Skeletal muscle satellite cell (primary cell): ENCODE data around the gene SIPA1L3.

Source experiments
- H3K27me3 ChIP-seq: 2 replicates; pipeline ENCODE4 v1.7.0; 2013; ENCODE audit warnings: low read length; ENCODE audit not compliant: control insufficient read depth, insufficient read depth
- H3K36me3 ChIP-seq: 2 replicates; pipeline ENCODE4 v1.7.0; 2013; ENCODE audit warnings: mild to moderate bottlenecking, control low read depth, low read length; ENCODE audit not compliant: insufficient read depth
- H3K4me1 ChIP-seq: 2 replicates; pipeline ENCODE4 v1.7.0; 2013; ENCODE audit warnings: low read length; ENCODE audit not compliant: control insufficient read depth, insufficient read depth
- H3K4me2 ChIP-seq: 2 replicates; pipeline ENCODE4 v1.7.0; 2013; ENCODE audit warnings: mild to moderate bottlenecking, low read length
- H3K4me3 ChIP-seq: 2 replicates; pipeline ENCODE4 v1.7.0; 2013; ENCODE audit warnings: low read length
- H3K9ac ChIP-seq: 2 replicates; pipeline ENCODE4 v1.7.0; 2013; ENCODE audit warnings: mild to moderate bottlenecking, low read depth, low read length, moderate library complexity
- H3K9me3 ChIP-seq: replicated peaks from 2 replicates; pipeline ENCODE4 v1.7.0; 2013; ENCODE audit warnings: mild to moderate bottlenecking, control low read depth, low read length

Gene SIPA1L3

GRCh38 chr19:37981785-37982475 lies 74.9 kb downstream of the SIPA1L3 start:
- H3K4me1 ChIP-seq, result peaks cover 23% of the 10 kb centered on the region
- H3K9me3 ChIP-seq, result no peaks in the 10 kb centered on the region
- H3K4me3 ChIP-seq, result no peak overlapping the region
- no peak overlapping the region for H3K4me2 ChIP-seq
- no peaks in the 10 kb centered on the region for H3K36me3 ChIP-seq
- no peak overlapping the region for H3K9ac ChIP-seq
- H3K27me3 ChIP-seq, result no peaks in the 10 kb centered on the region

GRCh38 chr19:37982655-37983054 lies 75.6 kb downstream of the SIPA1L3 start:
- Histone ChIP-seq H3K4me1 (peaks cover 21% of the 10 kb centered on the region), H3K9me3 (no peaks in the 10 kb centered on the region), H3K27me3 (no peaks in the 10 kb centered on the region), H3K36me3 (no peaks in the 10 kb centered on the region), H3K4me2 (no peak overlapping the region), H3K4me3 (no peak overlapping the region), H3K9ac (no peak overlapping the region)

GRCh38 chr19:37983153-37983552 lies 76.1 kb downstream of the SIPA1L3 start:
- Histone ChIP-seq H3K4me2 (no peak overlapping the region), H3K4me1 (peaks cover 17% of the 10 kb centered on the region), H3K36me3 (no peaks in the 10 kb centered on the region), H3K9ac (no peak overlapping the region), H3K4me3 (no peak overlapping the region), H3K9me3 (no peaks in the 10 kb centered on the region), H3K27me3 (no peaks in the 10 kb centered on the region)

- Histone ChIP-seq H3K36me3 (no peaks in the 10 kb centered on the region), H3K4me1 (peaks cover 14% of the 10 kb centered on the region), H3K9me3 (no peaks in the 10 kb centered on the region)
Measured at GRCh38 chr19:37983916-37984315, 76.9 kb downstream of the SIPA1L3 start.

DNA sequence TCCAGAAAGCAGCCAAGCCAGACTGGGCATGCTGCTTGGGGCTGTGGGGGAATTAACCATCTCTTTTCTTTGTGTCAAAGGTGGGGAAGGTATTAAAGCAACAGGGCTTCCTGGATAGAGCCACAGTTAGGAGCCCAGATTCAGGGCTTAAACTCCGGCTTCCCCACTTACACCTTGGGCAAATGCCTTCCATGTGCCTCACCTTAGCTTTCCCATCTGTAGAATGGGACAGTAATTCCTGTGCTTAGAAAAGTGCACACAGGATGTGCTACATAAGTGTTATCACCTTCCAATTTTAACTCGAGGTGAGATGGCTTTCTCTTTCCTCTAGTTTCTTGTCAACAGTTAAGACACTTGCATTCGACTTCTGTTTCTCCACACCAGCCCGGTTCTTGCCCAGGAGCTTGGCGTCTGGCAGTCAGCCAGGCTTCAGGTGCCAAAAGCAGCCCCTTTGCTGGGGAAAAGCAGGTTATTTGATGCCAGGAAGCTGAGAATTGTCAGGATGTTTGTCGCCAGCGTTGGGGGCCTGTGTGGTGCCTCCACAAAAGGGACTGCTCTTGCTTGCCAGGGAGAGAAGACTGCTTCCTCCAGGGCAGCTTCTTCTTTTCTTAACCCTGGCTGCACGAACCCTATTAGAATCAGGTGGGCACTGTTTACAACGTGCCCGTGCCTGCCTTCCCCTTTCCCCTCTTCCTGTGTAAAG lies 79.2 kb downstream of the SIPA1L3 start:
- Histone ChIP-seq H3K4me2 (no peak overlapping the region), H3K27me3 (no peaks in the 10 kb centered on the region), H3K4me3 (no peak overlapping the region), H3K36me3 (no peaks in the 10 kb centered on the region), H3K9ac (no peak overlapping the region), H3K4me1 (peaks cover 6% of the 10 kb centered on the region), H3K9me3 (no peaks in the 10 kb centered on the region)

More at GRCh38 chr19:37983916-37984315, 76.9 kb downstream of the SIPA1L3 start:
- Histone ChIP-seq H3K4me3 (no peak overlapping the region), H3K27me3 (no peaks in the 10 kb centered on the region), H3K9ac (no peak overlapping the region), H3K4me2 (no peak overlapping the region)

GRCh38 chr19:37987356-37988332 lies 80.6 kb downstream of the SIPA1L3 start:
- Histone ChIP-seq H3K4me3 (no peak overlapping the region), H3K9me3 (no peaks in the 10 kb centered on the region), H3K36me3 (no peaks in the 10 kb centered on the region), H3K9ac (no peak overlapping the region), H3K4me1 (peaks cover 15% of the 10 kb centered on the region), H3K27me3 (no peaks in the 10 kb centered on the region), H3K4me2 (no peak overlapping the region)

DNA sequence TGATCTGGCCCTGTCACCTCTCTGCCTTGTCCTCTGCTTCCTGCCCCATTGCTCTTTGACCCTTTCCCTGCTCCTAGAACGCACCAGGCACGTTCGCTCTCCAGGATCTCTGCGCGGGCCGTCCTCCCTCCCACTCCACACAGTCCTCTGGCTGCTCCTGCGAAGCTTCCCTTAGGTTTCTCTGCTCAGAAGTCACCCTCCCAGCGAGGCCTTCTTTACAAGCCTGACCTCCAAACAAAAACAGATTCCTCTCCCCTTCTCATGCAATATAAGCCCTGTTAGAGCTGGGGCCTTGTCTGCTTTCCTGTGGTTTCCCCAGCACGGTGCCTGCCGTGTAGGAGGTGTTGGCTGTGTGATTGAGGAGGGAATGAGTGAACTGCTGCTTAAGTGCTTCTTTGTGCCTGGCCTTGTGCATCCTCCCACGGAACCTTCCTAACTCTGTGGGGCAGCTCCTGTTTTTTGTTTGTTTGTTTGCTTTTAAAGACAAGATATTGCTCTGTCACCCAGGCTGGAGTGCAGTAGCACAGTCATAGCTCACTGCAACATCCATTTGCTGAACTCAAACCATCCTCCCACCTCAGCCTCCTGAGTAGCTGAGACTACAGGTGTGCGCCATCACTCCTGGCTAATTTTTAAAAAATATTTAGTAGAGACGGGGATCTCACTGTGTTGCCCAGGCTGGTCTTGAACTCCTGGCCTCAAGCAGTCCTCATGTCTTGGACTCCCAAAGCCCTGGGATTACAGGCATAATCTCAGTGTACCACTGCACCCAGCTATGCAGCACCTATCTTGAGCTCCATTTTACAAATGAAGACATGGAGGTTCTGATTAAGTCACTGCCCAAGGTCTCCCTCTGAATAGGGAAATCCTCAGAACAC lies 82.0 kb downstream of the SIPA1L3 start:
- peaks cover 15% of the 10 kb centered on the region for H3K4me1 ChIP-seq
- H3K9me3 ChIP-seq, result no peaks in the 10 kb centered on the region
- no peak overlapping the region for H3K4me2 ChIP-seq
- H3K9ac ChIP-seq, result no peak overlapping the region
- H3K4me3 ChIP-seq, result no peak overlapping the region
- H3K27me3 ChIP-seq, result no peaks in the 10 kb centered on the region
- H3K36me3 ChIP-seq, result no peaks in the 10 kb centered on the region

- H3K36me3 ChIP-seq, result peaks cover 2% of the 10 kb centered on the region
- peaks cover 15% of the 10 kb centered on the region for H3K4me1 ChIP-seq
- no peaks in the 10 kb centered on the region for H3K9me3 ChIP-seq
- H3K4me2 ChIP-seq, result no peak overlapping the region
- no peaks in the 10 kb centered on the region for H3K27me3 ChIP-seq
- no peak overlapping the region for H3K9ac ChIP-seq
- no peak overlapping the region for H3K4me3 ChIP-seq
Measured at GRCh38 chr19:37989855-37990254, 82.8 kb downstream of the SIPA1L3 start.

GRCh38 chr19:37990362-37990761 lies 83.4 kb downstream of the SIPA1L3 start:
- Histone ChIP-seq H3K4me2 (no peak overlapping the region), H3K9ac (no peak overlapping the region), H3K4me1 (peaks cover 15% of the 10 kb centered on the region), H3K36me3 (peaks cover 2% of the 10 kb centered on the region), H3K4me3 (no peak overlapping the region), H3K27me3 (no peaks in the 10 kb centered on the region), H3K9me3 (no peaks in the 10 kb centered on the region)

DNA sequence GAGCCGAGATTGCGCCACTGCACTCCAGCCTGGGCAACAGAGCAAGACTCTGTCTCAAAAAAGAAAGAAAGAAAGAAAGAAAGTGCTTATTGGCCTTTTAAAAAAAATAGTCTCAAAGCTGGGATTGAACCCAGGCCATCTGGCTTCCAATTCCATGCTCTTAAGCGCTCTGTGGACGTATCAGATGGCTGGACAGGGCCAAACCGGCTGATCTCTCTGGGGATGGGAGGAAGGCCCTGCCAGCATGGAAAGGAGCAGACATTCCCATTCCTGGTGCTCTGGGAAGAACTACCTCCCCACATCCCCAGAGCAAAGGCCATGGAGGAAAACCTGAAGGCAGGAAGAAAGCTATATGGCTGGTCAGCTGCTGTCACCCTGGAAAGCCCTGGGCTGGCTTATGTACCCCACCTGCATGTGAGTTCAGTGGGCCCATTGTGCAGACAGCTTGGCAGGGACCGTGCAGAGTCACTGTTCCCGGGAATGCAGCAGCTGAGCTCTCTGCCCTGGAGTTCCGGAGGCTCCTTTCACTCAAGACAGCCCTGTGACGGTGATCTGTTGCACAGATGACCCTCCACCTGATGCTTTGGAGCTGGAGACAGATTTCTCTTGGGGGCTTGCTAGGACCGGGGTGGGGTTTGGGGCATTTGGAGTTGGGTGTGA lies 84.3 kb downstream of the SIPA1L3 start:
- Histone ChIP-seq H3K4me2 (no peak overlapping the region), H3K9ac (no peak overlapping the region), H3K4me3 (no peak overlapping the region), H3K4me1 (peaks cover 15% of the 10 kb centered on the region), H3K9me3 (no peaks in the 10 kb centered on the region), H3K36me3 (peaks cover 2% of the 10 kb centered on the region), H3K27me3 (no peaks in the 10 kb centered on the region)
